ENCODE measurements around the gene SART3. TPM values are rescaled to one million over a fixed set of nuclear protein-coding genes. Genes with fewer than 3 reads are reported as not detected.

The SART3 gene
- total RNA-seq, 1 experiment from 2014 or later, result 89.4 TPM

DNA sequence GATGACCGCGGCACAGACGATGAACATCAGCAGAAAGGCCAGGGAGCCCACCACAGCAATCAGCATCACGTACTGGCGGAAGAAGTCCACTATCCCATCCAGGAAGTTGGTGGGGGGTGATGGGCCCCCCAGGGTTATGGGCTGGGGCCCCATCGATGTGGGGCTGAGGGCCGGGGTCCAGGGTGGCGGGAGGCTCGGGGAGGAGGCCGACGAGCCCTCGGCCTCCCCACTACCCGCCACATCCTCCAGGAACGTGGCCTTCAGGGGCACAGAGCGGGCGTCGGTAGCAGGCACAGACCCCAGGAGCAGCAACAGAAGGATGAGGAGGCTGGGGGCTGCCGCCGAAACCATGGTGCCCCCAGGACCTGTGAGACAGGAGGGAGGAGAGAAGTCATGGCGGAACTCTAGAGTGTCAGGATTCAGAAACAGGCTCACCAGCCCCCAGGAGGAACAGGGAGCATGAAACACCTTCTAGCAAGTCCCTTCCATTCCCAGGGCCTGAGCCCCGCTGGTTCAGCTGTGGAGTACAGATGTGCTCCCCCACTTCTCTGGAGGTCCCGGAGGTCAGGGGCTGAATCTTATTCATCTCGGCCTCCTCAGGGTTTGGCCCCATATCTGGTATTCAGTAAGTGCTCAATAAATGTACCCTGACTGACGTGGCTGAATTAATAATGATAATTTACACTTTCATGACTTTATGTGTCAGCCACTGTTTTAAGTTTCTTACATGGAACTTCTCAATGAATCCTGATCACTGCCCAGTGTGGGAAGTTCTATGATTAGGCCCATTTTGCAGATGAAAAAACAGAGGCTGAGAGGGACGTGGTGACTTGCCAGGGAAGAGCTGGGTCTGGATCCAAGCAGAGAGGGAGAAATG, 31.3 kb upstream of the SART3 start:
- Histone ChIP-seq H3K79me2 (ENCODE audit: insufficient read depth, low read length) (no peaks in the 10 kb centered on the region), H3K23ac (ENCODE audit: insufficient read length, low read depth, low read length) (no peak overlapping the region), H4K91ac (ENCODE audit: insufficient read length, low read depth, low read length) (no peak overlapping the region), H2AK5ac (ENCODE audit: insufficient read length, low read length) (no peak overlapping the region), H4K8ac (replicated peaks; ENCODE audit: insufficient read length, low read depth, low read length) (no peak overlapping the region), H3K27me3 (ENCODE audit: insufficient read depth, low read length) (no peaks in the 10 kb centered on the region), H2AFZ (ENCODE audit: low read length) (no peak overlapping the region), H3K9me3 (ENCODE audit: control insufficient read depth, low read depth, low read length) (no peaks in the 10 kb centered on the region), H3K79me1 (ENCODE audit: insufficient read depth, low read depth, low read length, poor library complexity, severe bottlenecking) (no peaks in the 10 kb centered on the region), H3T11ph (ENCODE audit: low read length) (no peak overlapping the region), H2BK120ac (ENCODE audit: low read depth, low read length, poor library complexity, severe bottlenecking) (no peak overlapping the region), H3K4ac (ENCODE audit: low read depth, low read length) (no peak overlapping the region), H4K5ac (ENCODE audit: insufficient read length, low read depth, low read length) (no peak overlapping the region), H2BK15ac (ENCODE audit: low read depth, low read length) (no peak overlapping the region), H2BK12ac (ENCODE audit: insufficient read length, low read depth, low read length) (no peak overlapping the region), H2BK20ac (ENCODE audit: low read depth, low read length, poor library complexity, severe bottlenecking) (no peak overlapping the region), H2BK5ac (ENCODE audit: insufficient read length, low read length) (no peak overlapping the region), H3K9ac (ENCODE audit: extremely low read depth, insufficient read length, low read length) (no peak overlapping the region), H3K23me2 (ENCODE audit: insufficient read length, low read depth, low read length, poor library complexity, severe bottlenecking) (no peaks in the 10 kb centered on the region), H3K18ac (ENCODE audit: insufficient read length, low read depth, low read length) (no peak overlapping the region), H3K14ac (ENCODE audit: insufficient read depth, low read length) (no peak overlapping the region), H3K4me1 (ENCODE audit: insufficient read depth, low read length) (no peaks in the 10 kb centered on the region), H3K4me2 (ENCODE audit: insufficient read depth, insufficient read length, low read length) (no peak overlapping the region), H3K56ac (ENCODE audit: insufficient read length, low read depth, low read length) (no peak overlapping the region), H4K20me1 (ENCODE audit: control insufficient read depth, insufficient read depth, insufficient read length) (no peaks in the 10 kb centered on the region), H3K27ac (ENCODE audit: insufficient read length, low read depth, low read length) (no peak overlapping the region)
- Mint-ChIP-seq H3K36me3 (ENCODE audit: insufficient read depth in 1 of 3, low read depth in 3 of 3) (no peaks in the 10 kb centered on the region), H3K4me3 (no peak overlapping the region), H3K9me3 (no peaks in the 10 kb centered on the region), H3K4me1 (peaks cover 12 to 30% of the 10 kb centered on the region in 2 experiments), H3K27ac (no peak overlapping the region), H3K27me3 (ENCODE audit: low read depth) (no peaks in the 10 kb centered on the region)
- no CpG with 5 or more reads among the region's 25 CpGs for WGBS (ENCODE audit: extremely low coverage, insufficient read length, low lambda C conversion rate)
- no peak for DNase-seq
- TF ChIP-seq CTCF (conservative IDR thresholded peaks at IDR 0.05), result no peak

Data from H9 (cell line).